Cardiac fibroblast (primary cell): Measurements from ENCODE around the gene DPEP1.

ENCODE experiments used
- DNase-seq, 2 donors: peaks; one replicate each; pipeline versions ENCODE4 v3.0.0 to v3.0.0-alpha.2; 2010; ENCODE audit warnings: low read depth in 2 of 2
- H3K4me3 ChIP-seq, 2 donors: replicated peaks in 1 of 2; 1 replicate in 1 of 2; 2 replicates in 1 of 2; pipeline ENCODE4 v1.5.1; 2011; ENCODE audit warnings: low read depth in 2 of 2, low read length in 2 of 2, mild to moderate bottlenecking in 2 of 2, moderate library complexity in 1 of 2
- CTCF ChIP-seq: IDR thresholded peaks from one replicate; pipeline ENCODE4 v1.5.1; 2011; ENCODE audit warnings: low read depth, mild to moderate bottlenecking, low read length, inconsistent platforms

DPEP1 gene

GRCh38 chr16:89672177-89672941, 58.9 kb downstream of the DPEP1 start:
- no peak for DNase-seq
- H3K4me3 ChIP-seq = no peak overlapping the region
- no peak for TF ChIP-seq CTCF

DNA sequence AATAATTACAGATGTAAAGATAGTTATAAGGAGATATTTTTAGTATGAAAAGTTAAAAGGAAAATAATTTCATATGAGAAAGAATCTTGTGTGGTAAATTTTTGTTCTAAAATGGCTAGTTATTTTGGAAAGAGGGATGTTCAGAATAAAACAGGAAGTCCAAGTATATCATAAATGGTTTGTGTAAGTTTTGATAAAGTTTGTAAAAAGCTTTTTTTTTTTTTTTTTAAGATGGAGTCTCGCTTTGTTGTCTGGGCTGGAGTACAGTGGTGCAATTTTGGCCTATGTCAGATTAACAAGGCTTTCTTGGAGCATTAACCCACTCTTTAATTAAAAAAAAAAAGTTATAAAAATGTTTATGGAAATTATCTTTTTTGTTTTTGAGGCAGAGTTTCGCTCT, 64.8 kb downstream of the DPEP1 start:
- TF ChIP-seq CTCF = no peak
- H3K4me3 ChIP-seq = no peak overlapping the region
- DNase-seq = no peak

GRCh38 chr16:89685916-89686315, 72.5 kb downstream of the DPEP1 start:
- no peak for DNase-seq
- H3K4me3 ChIP-seq = no peak overlapping the region
- no peak for TF ChIP-seq CTCF

DNA sequence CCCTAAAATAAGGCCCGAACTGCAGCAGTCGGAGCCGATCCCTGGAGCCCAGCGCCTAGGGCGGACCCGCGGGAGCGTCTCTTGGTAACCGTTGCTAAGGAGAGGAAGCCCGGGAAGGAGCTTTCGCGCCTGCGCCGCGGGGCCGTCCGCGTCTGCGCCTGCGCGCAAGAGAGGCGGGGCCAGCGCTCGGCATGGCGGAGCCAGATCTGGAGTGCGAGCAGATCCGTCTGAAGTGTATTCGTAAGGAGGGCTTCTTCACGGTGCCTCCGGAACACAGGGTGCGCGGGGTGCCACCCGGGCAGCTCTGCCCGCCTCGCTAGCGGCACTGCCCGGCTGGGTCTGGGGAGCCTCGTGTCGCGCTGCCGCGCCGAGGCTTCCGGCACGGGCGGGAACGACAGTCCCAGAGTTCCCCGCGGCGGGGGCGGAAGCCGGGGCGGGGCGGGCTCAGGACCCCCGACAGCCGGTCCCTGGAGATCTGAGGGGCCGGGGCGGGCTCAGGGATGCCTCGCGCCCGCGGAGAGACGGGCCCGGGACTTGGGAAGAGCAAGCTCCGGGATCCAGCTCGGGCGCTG, 73.2 kb downstream of the DPEP1 start, which contains the start of gene CDK10:
Gene CDK10, plus strand, starts transcription at position 170 of the 572 bp plus-strand sequence. Its CDS starts 22 bp downstream, at position 192.
- DNase-seq = peak; percentile 89 to 90
- peak within 1 kb of the TSS; percentile 71 to 79 for H3K4me3 ChIP-seq
- no peak for TF ChIP-seq CTCF

DNA sequence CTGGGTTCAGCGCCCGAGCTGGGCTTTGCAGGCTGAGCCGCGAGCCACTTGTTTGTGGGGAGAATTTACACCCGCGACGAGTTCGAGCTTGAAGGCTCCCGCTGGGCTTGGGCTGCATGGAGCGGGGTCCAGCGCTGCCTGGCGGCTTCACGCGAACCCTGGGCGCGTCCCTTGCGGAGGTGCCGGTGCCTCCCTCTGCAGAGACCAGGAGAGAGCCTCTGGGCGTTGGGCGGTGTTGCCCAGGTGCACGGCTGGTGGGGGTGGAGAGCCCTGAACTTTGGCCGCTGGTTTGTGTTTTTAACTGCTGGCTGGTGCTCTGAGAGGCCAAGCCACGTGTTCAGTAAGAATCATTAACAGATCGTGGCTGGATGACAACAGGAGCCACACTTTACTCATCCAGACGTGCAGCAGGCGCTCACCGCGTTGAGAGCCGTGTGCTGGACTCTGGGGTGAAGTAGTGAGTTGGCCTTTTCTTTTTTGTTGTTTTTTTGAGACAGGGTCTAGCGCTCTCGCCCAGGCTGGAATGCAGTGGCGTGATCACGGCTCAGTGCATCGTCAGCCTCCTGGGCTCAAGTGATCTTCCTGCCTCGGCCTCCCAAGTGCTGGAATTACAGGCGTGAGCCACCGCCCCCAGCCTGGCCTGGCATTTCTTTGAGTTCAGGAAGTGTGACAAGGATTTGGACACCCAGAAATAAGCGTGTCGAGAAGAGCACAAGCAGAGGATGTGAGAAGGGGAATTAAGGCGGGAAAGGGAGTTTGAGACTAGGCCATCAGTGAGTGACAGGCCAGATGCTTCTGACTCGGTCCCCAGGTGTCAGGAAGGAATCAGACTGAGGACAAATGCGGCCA, 73.9 kb downstream of the DPEP1 start:
- peak overlapping the region; percentile 71 to 79 for H3K4me3 ChIP-seq
- peak; percentile 34 to 49 for DNase-seq
- TF ChIP-seq CTCF = no peak
